ENCODE data around the gene MTHFD1L. TPM values are rescaled to one million over a fixed set of nuclear protein-coding genes. Genes with fewer than 3 reads are reported as not detected.

MTHFD1L gene
- total RNA-seq, 1 donor from 2014 or later = 107 TPM

GRCh38 chr6:151098166-151098565 is 232.7 kb downstream of the MTHFD1L start:
- no peak overlapping the region for H3K27ac ChIP-seq (ENCODE audit: low read depth, low read length)
- no peaks in the 10 kb centered on the region for H3K79me2 ChIP-seq (ENCODE audit: insufficient read depth, low read length)
- no peak for TF ChIP-seq EZH2 (IDR thresholded peaks at IDR 0.05; ENCODE audit: insufficient read depth, low read length)
- H3K4me1 ChIP-seq (ENCODE audit: insufficient read depth, low read length) = no peaks in the 10 kb centered on the region
- DNase-seq (ENCODE audit: low read depth) = peak; percentile 32
- H3K27me3 ChIP-seq (ENCODE audit: insufficient read depth, low read length) = no peaks in the 10 kb centered on the region
- H3K9me3 Mint-ChIP-seq (ENCODE audit: unreplicated experiment) = no peaks in the 10 kb centered on the region
- no peak overlapping the region for H3K4me3 Mint-ChIP-seq (ENCODE audit: unreplicated experiment)
- H3K36me3 ChIP-seq (ENCODE audit: insufficient read depth, low read length) = peaks cover 10% of the 10 kb centered on the region
- no peaks in the 10 kb centered on the region for H3K9me3 ChIP-seq (ENCODE audit: insufficient read depth, low read depth, low read length)
- no peak overlapping the region for H3K4me2 ChIP-seq (ENCODE audit: low read length)
- peaks cover 9% of the 10 kb centered on the region for H3K4me1 Mint-ChIP-seq (ENCODE audit: low read depth, unreplicated experiment)
- no peak overlapping the region for H3K4me3 ChIP-seq (ENCODE audit: insufficient read depth, low read depth, low read length)
- H2AFZ ChIP-seq (ENCODE audit: low read depth, low read length) = no peak overlapping the region
- H3K27me3 Mint-ChIP-seq (ENCODE audit: low read depth, unreplicated experiment) = no peaks in the 10 kb centered on the region
- H3K9ac ChIP-seq (ENCODE audit: low read length) = no peak overlapping the region
- no peaks in the 10 kb centered on the region for H4K20me1 ChIP-seq (ENCODE audit: insufficient read depth, low read length)
- no peak for FAIRE-seq
- H3K36me3 Mint-ChIP-seq (ENCODE audit: low read depth, unreplicated experiment) = peaks cover 35% of the 10 kb centered on the region
- H3K27ac Mint-ChIP-seq (ENCODE audit: unreplicated experiment) = no peak overlapping the region

- Histone ChIP-seq H3K9ac (ENCODE audit: low read length) (no peak overlapping the region), H3K9me3 (ENCODE audit: insufficient read depth, low read depth, low read length) (no peaks in the 10 kb centered on the region), H3K4me1 (ENCODE audit: insufficient read depth, low read length) (no peaks in the 10 kb centered on the region), H3K27me3 (ENCODE audit: insufficient read depth, low read length) (no peaks in the 10 kb centered on the region), H3K79me2 (ENCODE audit: insufficient read depth, low read length) (no peaks in the 10 kb centered on the region), H2AFZ (ENCODE audit: low read depth, low read length) (no peak overlapping the region), H4K20me1 (ENCODE audit: insufficient read depth, low read length) (no peaks in the 10 kb centered on the region), H3K36me3 (ENCODE audit: insufficient read depth, low read length) (peaks cover 14% of the 10 kb centered on the region), H3K4me3 (ENCODE audit: insufficient read depth, low read depth, low read length) (no peak overlapping the region), H3K27ac (ENCODE audit: low read depth, low read length) (no peak overlapping the region), H3K4me2 (ENCODE audit: low read length) (no peak overlapping the region)
- H3K4me3 Mint-ChIP-seq (ENCODE audit: unreplicated experiment) = no peak overlapping the region
- H3K27me3 Mint-ChIP-seq (ENCODE audit: low read depth, unreplicated experiment) = no peaks in the 10 kb centered on the region
- no peaks in the 10 kb centered on the region for H3K9me3 Mint-ChIP-seq (ENCODE audit: unreplicated experiment)
- FAIRE-seq (no peak), DNase-seq (ENCODE audit: low read depth) (no peak)
- H3K4me1 Mint-ChIP-seq (ENCODE audit: low read depth, unreplicated experiment) = peaks cover 9% of the 10 kb centered on the region
- no peak overlapping the region for H3K27ac Mint-ChIP-seq (ENCODE audit: unreplicated experiment)
- H3K36me3 Mint-ChIP-seq (ENCODE audit: low read depth, unreplicated experiment) = peaks cover 23% of the 10 kb centered on the region
- TF ChIP-seq CTCF (IDR thresholded peaks at IDR 0.05; ENCODE audit: insufficient read depth, low read depth, low read length) (no peak), EZH2 (IDR thresholded peaks at IDR 0.05; ENCODE audit: insufficient read depth, low read length) (no peak)
Measured at GRCh38 chr6:151100326-151100725, 234.8 kb downstream of the MTHFD1L start.

- DNase-seq (ENCODE audit: low read depth) = no peak
- no peak overlapping the region for H3K4me3 ChIP-seq (ENCODE audit: insufficient read depth, low read depth, low read length)
Measured at GRCh38 chr6:151101161-151101815, 235.8 kb downstream of the MTHFD1L start.

More at GRCh38 chr6:151101161-151101815, 235.8 kb downstream of the MTHFD1L start:
- H3K9ac ChIP-seq (ENCODE audit: low read length) = no peak overlapping the region
- H3K27me3 ChIP-seq (ENCODE audit: insufficient read depth, low read length) = no peaks in the 10 kb centered on the region
- peaks cover 14% of the 10 kb centered on the region for H3K36me3 ChIP-seq (ENCODE audit: insufficient read depth, low read length)
- H3K4me2 ChIP-seq (ENCODE audit: low read length) = no peak overlapping the region
- Mint-ChIP-seq H3K9me3 (ENCODE audit: unreplicated experiment) (no peaks in the 10 kb centered on the region), H3K27me3 (ENCODE audit: low read depth, unreplicated experiment) (no peaks in the 10 kb centered on the region), H3K36me3 (ENCODE audit: low read depth, unreplicated experiment) (peaks cover 22% of the 10 kb centered on the region), H3K27ac (ENCODE audit: unreplicated experiment) (no peak overlapping the region), H3K4me1 (ENCODE audit: low read depth, unreplicated experiment) (peaks cover 9% of the 10 kb centered on the region), H3K4me3 (ENCODE audit: unreplicated experiment) (no peak overlapping the region)
- H3K4me1 ChIP-seq (ENCODE audit: insufficient read depth, low read length) = no peaks in the 10 kb centered on the region
- H4K20me1 ChIP-seq (ENCODE audit: insufficient read depth, low read length) = no peaks in the 10 kb centered on the region
- FAIRE-seq = no peak
- no peaks in the 10 kb centered on the region for H3K79me2 ChIP-seq (ENCODE audit: insufficient read depth, low read length)
- no peak for TF ChIP-seq EZH2 (IDR thresholded peaks at IDR 0.05; ENCODE audit: insufficient read depth, low read length)
- TF ChIP-seq CTCF (IDR thresholded peaks at IDR 0.05; ENCODE audit: insufficient read depth, low read depth, low read length) = no peak
- H3K27ac ChIP-seq (ENCODE audit: low read depth, low read length) = no peak overlapping the region
- H2AFZ ChIP-seq (ENCODE audit: low read depth, low read length) = no peak overlapping the region
- no peaks in the 10 kb centered on the region for H3K9me3 ChIP-seq (ENCODE audit: insufficient read depth, low read depth, low read length)

Data from astrocyte (in vitro differentiated cells and primary cell).